ENCODE results near the gene RCN1.
"Not testable (repeated sequence)": the region's sequence is repeated elsewhere in the genome, so short reads cannot be mapped to it uniquely, and the experiment has no call there.

The RCN1 gene

DNA sequence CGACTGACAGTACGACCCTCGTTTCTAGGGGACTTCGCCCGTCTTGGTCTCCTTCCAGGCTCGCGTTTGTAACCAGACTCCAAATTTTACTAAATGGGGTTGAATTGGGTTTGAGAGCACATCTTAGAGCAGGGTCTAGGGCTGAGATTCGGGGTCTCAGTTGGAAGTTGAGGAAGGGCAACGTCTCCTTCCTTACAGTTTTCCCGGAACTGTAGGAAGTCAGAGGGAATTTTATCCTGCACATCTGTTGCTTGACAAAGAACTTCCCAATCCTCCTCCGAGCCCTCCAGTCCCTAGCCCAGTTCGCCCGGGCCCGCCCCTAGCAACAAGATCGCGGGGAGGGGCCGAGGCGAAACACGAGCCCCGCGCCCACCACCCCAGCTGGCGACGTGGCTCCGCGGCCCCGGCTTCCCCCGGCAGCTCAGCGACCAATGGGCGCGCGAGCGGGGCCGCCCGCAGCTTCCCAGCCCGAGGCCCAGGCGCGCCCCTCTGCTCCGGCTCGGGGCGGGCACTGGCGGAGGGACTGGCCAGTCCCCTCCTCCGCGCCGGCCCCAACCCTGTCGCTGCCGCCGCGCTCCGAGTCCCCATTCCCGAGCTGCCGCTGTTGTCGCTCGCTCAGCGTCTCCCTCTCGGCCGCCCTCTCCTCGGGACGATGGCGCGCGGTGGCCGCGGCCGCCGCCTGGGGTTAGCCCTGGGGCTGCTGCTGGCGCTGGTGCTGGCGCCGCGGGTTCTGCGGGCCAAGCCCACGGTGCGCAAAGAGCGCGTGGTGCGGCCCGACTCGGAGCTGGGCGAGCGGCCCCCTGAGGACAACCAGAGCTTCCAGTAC is at the start of gene RCN1:
RCN1 (plus strand) TSS at position 530 of the 826 bp plus-strand sequence; CDS start at position 653, 123 bp downstream.
- peak; percentile 71 for DNase-seq

DNA sequence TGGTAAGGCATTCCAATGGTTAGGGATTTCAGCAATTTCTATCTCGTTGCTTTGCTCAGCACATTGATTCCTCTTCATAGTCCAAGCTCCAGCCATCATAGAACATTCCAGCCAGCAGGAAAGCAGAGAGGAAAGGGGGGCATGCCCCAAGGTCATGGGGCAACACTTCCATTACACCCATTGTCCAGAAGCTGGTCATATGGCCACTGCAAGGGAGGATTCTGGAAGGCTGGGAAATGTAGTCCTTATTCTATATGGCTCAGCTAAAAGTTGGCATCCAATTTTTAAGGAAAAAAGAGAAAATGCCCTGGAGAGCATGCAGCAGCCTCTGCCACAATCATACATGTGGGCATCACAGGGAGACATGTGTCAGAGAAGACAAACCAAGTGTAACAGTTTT is 47.1 kb upstream of the RCN1 start:
- no peak for DNase-seq

DNA sequence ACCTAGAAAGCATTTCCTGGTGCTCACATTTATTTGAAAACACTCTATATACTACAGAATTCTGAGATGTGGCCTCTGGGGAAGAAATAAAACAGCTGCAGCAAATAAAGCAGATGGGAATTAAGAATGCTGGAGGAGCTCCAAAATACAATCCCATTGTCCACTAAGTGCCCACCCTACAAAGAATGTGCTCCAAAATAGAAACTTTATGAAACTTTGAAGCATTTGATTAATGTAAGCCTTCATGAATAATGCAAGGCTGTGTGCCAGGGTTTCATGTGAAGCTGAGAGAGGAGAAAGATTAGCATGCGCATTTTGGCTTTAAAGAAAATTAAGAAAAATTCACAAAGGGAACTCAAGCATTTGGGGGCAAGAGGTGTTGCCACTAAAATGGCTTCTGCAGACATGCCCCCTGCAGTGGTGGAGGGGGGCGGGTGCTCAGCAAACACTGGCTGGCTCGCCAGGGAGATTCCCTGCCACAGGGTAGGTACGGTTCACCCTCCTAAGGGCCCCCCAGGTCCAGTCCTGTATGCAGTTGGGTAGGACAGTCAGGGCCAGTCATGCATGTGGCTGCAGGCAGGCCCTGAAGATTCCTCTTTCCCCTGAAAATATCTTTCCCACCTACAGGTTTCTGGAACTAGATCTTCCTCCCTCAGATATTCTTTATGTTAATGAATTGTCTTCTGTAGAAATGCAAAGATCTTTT is 46.6 kb upstream of the RCN1 start:
- no peak for DNase-seq

DNA sequence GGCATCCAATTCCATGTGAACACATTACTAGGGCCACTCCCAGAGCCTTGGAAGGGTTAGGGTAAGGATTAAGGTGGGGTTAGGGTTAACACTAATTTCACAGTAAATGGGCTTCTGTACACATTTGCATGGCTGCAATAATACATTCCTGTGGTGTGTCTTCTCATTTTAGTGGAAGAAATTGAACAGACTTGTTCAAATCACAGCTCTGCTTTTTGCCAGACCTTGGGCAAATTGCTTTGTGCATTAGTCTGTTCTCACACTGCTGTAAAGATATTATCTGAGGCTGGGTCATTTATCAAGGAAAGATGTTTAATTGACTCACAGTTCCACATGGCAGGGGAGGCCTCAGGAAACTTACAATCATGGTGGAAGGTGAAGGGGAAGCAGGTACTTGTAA is 45.4 kb upstream of the RCN1 start:
- DNase-seq = no peak

DNA sequence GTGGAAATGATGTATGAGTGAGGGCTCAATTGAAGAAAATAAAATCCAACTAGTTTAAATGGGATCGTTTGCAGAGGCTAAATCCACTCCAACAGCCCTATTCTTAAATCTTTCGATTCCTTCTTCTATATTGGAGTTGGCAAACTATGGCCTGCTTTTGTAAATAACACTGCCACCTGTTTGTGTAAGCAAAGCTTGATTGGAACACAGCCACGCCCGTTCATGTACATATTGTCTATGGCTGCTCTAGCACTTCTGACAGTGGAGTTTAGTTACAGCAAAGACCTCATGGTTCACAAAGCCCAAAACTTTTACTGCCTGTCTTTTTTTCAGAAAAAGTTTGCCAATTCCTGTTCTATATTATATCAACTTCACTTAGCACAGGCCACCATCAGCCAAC is 40.6 kb upstream of the RCN1 start:
- no peak for DNase-seq

DNA sequence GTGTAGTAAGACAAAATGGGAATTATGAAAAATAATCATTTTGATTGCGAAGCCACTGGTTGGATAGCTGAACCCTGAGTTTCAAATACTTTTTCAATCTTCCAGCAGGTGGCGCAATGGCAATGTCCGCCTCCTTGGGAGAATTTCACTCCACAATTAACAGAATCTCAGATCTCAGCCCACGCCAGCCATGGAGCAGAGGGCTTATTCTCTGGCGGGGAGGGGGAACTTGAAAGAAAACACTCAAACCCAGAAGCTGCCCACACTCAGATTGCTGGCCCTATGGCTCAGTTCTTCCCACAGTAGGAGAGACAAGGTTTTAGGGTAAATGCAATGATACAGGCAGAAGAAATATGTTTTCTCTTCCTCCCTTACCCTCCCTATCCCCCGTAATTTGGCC is 38.7 kb upstream of the RCN1 start:
- peak; percentile 74 for DNase-seq

DNA sequence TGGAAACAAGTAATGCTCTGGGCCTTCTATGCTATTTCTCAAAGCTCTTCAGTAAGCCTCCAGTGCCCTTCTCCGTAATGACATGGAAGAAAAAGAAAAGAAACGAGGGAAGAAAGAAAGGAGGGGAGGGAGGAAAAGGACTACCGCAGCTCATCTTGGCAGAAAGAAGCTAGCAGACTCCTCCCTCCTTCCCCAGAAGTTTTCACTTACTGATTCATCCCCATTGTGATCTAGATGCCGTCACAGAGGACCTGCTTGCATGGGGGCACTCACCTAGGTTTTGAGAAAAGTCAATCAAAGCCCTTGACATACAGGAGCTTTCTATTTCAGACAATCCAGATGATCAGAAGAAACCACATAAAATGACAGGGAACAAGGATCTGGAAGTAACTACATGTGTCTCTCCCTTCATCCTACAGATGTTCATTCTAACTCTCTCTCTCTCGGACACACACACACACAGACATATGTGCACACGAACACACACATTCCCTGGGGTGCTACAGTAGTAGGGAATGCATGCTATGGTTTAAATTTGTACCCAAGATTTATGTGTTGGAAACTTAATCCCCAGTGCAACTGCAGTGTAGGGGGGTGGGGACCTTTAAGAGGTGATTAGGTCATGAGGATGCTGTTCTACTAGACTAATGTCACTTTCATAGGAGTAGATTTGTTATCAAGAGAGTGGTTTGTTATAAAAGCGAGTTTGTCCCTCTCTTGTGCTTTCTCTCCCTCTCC is 37.6 kb upstream of the RCN1 start:
- no peak for DNase-seq

DNA sequence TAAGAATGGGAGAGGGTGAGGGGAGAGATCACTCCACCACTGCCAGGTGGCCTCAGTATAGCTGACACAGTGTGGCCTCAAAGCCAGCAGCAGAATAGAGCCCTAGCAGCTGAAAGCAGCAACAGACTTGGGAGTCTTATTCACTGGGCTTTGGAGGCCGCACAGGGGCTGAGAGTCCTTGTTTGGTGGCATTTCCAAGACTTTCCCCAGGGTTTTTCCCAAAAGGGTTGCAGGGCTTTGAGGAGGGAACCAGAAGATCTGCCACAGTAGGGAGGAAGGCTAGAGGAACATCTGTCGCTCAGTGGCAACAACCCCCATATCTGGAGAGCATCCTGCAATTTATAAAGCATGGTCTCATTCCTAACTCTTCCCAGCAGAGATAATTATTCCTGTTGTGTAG is 35.0 kb upstream of the RCN1 start:
- no peak for DNase-seq

DNA sequence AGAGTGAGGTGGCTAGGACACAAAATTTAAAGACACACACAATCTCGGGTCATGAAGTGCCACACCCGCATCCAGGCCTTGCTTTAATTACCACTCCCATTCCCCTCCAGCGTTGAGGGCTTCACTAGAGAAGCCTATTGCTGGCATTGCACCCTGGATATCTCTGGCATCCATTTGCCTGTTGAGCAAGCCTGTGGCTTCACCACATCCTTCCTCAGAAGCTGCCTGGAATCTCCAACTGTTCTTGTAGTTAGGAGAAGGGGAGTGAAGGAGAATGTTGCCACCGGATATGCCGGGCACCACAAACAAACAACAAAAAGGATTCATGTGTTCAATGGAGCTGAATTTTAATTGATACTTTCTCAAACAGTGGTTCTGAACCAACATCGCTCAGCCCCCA is 34.4 kb upstream of the RCN1 start:
- no peak for DNase-seq

DNA sequence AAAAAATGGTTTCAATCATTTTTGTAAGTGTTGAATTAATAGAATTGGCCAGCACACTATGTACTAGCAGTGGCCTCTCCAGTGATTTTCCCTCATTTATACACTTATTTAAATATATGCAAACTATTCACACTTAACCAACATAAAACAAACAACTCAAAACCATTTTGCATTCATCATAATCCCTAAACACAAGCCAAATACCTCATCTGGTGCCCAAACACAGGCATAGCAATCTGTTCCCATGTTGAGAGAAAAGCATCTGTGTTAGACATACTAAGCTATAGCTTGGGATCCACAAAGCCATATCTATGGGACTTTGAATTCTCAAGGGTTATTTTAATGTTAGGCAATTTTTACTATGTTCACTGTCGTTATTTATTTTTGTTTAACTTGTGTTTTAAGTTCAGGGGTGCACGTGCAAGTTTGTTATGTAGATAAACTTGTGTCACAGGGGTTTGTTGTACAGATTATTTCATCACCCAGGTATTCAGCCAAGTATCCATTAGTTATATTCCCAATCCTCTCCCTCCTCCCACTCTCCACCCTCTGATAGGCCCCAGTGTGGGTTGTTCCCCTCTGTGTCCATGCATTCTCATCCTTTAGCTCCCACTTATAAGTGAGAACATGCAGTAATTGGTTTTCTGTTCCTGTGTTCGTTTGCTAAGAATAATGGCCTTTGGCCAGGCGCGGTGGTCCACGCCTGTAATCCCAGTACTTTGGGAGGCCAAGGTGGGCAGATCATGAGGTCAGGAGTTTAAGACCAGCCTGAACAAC is 31.0 kb upstream of the RCN1 start:
- DNase-seq = peak; percentile 70

DNA sequence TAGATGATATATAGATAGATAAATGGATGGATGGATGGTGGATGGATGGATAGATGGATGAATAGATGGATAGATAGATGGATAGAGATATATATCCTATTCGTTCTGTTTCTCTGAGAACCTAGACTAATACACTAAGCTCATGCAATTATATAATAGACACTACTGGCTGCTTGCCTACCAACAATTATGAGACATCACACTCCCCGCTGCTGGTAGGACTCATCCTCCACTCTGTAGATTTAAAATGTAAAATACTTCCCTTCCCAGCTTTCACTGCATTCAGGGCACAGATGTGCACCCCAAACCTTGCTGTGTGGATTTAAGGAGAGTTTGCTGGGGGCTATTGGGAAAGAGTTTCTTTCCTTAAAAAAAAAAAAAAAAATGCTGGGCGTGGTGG is 28.3 kb upstream of the RCN1 start:
- DNase-seq = peak; percentile 15

DNA sequence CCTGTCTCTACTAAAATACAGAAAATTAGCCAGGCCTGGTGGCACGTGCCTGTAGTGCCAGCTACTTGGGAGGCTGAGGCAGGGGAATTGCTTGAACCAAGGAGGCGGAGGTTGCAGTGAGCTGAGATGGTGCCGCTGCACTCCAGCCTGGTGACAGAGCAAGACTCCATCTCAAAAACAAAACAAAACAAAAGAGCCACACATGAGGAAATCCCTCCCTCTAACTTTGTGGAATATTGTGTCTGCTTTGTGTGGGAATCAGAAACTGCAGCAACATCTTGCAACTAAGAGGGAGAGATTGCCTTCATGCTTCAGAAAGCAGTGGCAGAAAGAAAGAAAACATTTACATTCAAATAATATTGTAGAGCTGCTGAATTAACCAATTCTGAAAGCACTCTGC is 27.8 kb upstream of the RCN1 start:
- DNase-seq = not testable (repeated sequence)

DNA sequence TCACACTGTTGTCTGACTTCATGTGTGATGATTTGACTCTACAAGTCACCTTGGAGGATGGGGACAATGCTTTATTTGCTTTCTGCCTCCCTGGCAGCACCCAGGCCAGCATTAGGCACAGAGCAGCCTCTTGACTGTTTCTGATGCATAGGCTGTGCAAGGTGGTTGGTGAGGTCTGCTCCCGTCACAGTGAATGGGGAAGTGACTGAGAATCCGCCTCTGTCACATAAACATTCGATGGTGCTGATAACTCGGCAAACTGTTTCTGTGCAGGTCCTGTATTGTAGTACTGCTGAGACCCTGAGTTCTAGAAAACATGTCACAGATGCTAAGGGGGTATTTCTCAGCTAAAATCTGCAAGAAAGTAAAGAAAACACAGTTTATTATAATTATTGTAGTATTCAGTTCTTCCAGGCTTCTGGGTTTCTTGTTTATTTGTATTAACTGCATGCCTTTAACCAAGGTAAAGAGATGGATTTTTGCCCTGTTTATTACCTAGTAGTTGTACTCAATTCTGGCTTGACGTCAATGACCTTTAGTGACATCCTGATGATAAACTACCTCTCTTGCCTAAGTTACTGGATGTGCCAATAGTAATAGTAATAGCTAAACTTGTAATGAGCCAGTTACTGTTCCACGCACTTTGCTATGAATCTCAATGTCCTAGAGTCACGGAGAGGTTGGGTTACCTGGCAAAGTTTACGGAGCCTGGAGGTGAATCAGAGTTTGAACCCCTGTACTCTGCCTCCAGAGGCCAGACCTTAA is 24.8 kb upstream of the RCN1 start:
- DNase-seq = no peak

DNA sequence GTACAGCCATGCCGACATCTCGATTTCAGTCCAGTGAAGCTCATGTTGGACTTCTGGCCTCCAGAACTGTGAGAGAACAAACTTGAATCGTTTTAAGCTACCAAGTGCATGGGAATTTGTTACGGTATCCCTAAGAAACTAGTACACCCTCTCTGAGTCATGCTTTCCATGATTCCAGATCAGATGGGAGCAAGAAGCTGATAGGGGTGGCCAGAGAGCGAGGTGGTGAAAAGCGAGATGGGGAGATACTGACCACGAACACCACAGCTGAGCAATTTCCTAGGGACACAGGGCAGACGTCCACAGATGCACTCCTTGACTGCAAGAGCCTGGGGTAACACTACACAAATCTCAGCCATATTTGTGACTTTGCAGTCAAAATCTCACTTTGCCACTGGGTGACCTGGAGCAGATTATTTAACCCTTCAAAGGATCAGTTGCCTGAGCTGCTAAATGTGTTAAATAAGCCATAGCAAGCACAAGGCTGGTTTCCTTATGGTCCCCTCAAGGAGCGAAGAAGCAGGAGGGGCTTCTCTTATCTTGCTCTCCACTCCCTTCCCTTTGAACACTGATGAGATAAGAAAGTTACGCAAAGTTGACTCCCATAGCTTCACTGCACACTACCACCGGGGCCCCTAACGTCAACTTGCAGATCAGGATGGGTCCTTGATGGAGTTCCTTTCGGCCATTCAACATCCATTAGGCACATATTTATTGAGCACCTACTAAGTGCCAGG is 22.6 kb upstream of the RCN1 start:
- DNase-seq = no peak

DNA sequence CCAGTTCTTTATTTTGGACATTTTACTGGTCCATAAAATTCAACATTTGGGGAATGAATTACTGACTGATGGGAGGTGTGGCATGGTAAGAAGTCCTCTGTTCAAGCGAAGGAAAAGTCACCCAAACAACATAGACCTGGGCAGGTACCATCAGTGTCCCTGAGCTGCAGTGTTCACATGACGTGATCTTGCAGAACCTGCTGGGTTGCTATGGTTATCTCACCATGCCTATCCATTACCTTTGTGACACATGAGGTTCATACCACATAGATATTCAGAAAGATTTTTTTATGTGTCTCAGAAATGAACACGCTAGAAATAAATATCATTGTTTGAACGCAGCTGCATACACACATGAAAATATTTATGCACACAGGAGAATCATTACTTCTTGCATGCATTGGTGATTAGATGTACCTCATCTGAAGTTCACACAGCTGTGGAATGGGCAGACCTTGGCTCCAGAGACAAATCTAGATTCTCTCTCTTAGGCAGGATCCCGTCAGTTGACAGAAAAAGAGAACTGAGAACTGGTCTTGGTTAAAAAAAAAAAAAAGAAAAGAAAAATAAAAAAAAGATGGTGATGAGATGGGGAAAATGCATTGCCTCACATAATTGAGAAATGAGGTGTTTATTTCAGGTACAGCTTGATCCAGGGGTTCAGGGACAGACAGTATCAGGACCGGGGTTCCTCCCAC is 21.4 kb upstream of the RCN1 start:
- DNase-seq = no peak

DNA sequence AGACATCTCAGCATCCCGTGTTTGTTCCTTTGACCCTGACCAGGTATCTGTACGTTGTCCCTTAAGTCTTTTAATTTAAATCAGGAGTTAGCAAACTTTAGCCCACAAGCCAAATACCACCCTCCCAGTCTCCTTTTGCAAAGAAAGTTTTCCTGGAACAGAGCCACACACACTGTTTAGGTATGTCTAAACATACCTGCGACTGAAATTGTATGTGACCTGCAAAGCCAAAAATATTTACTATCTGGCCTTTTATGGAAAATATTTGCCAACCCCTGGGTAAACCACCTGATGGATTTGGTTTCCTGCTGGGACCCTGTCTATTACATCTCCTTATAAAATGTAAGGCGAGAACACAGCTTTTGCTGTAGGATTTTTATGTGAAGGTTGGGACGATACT is 20.2 kb upstream of the RCN1 start:
- DNase-seq = no peak

DNA sequence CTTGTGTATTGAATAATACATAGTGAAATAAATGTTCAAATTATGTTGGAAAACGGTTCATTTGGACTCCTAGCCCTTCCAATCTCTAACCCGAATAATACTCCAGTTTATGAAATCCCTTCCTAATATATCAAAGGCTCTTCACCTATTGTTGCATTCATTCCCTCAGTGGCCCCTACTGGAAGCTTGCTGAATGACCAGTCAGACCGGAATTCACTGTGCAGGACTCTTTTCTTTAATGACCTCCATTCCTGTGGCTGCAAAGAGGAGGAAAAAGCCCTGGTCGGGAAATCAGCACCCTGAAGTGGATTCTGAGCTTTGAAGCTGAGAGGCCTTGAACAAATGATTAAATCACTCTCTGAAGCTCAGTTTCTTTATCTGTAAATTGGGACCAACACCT is 19.1 kb upstream of the RCN1 start:
- DNase-seq = no peak

DNA sequence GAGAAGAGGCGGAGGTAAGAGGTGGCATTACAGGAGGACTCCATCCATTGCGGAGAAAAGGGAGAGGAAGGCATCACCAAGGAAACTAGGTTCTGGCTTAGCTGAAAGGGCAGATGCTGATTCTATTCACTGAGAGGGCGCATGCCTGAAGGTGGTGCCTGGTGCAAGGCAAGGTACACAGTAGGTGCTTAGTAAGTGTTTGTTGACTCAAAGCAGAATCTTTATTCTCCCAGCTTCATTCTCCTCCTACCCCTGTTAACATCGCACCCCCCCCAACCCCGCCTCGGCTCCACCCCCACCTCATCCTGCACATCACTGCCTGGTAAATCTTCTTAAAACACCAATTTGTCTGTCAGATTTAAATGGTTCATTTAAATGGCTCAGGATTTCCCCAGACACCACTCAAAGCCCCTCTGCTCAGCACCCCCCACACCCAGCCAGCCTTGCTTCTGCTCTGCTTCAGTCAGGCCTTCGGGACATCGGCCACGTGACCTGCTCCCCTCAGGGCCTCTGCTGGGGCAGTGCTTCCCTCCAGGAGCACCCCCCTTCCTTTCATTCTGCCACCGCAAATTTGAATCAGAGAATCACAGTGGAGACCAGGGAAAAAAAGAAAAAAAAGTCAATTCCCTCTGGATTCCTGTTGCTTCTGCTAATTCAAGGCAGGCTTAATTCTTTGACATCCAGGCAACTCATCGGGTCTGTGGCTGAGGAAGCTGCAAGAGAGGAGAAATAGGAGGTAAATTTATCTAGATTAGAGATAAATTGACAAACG is 17.8 kb upstream of the RCN1 start:
- DNase-seq = no peak

DNA sequence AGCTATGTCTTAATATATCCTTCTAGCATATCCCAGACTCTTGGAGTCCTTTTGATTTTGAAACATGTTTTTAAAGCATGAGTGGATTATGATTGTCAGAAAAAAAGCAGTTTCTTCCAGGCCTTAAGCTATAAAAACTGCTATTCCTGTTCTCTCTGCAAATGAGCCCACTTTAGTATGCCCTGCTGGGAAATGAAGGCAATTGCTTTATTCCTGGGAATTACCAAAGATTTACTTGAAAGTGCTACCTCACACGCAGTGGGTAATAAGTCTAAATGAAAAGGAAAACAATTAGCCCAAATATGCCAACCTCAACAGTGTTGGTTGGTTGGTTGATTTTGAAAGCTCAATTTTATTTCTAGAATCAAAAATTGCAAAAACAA is 17.2 kb upstream of the RCN1 start:
- no peak for DNase-seq

DNA sequence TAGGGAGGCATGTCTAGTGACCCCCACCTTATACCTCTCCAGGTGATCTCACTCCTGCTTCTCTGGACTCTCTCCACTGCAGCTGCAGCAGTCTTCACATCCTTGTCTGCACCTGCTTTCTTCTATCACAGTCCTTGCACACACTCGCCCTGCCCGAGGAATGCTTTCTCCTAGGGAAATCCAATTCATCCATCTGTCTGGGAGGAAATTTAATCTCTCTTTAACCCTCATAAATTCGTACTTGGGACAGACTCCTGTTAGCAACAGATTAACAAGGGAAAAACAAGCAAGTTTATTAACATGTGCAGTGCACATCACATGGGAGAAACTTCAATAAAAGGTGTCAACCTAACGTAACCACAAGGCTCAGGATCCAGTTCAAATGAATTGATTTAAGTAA is 11.3 kb upstream of the RCN1 start:
- DNase-seq = no peak

All from NCI-H1694 treated with DMSO at 0.1 percent for 48 hours (cell line).